HS-27A (cell line): Measurements from ENCODE around the gene YJU2.
"Not testable (repeated sequence)": the region's sequence is repeated elsewhere in the genome, so short reads cannot be mapped to it uniquely, and the experiment has no call there.

Experiments
- DNase-seq: peaks from one replicate; pipeline ENCODE4 v3.0.0-alpha.2; 2012; ENCODE audit warnings: low read depth, missing footprints

The YJU2 gene

DNA sequence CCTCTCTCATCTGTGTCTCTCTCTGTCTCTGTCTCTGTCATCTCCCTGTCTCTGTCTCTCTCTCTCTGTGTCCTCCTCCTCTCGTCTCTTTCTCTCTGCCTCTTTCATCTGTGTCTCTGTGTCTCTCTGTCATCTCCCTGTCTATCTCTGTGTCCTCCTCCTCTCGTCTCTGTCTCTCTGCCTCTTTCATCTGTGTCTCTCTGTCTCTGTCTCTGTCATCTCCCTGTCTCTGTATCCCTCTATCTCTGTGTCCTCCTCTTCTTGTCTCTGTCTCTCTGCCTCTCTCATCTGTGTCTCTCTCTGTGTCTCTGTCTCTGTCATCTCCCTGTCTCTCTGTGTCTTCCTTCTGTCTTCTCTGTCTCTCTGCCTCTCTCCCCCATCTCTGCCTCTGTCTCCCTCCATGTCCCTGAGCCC lies 18.1 kb upstream of the YJU2 start:
- no peak for DNase-seq

DNA sequence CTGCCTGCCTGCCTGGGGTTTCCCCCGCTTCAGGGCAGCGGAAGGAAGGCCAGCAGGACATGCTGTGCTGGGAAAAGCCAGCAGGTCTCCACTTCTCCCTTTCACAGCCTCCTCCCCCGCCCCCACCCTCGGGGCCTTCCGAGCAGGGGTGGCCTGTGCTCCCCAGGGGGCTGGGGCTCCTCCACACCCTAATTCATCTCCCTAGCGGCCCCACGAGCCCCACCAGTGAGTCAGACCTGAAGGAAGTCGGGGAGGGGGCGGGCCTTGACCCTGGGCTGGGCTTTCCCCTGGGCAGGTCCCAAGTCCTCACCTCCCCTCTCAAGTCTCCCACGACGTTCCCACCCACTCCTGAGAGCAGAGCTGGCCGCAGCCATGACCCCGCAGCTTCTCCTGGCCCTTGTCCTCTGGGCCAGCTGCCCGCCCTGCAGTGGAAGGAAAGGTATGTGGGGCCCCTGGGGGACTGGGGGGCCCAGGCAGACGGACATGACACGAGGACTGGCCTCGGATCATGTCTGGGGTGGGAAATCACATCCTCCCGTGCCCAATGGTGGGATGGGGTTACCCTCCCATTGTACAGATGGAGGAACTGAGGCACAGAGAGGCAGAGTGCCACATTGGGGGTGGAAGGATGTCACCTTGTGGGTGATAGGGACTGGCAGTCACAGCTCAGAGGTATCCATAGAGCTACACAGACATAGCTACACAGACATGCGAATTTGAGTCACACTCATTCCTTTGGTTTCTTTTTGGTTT lies 17.5 kb upstream of the YJU2 start, which contains the start of gene EBI3:
Gene EBI3, plus strand, starts transcription at position 345 of the 753 bp plus-strand sequence. Its CDS starts 28 bp downstream, at position 373.
- no peak for DNase-seq

DNA sequence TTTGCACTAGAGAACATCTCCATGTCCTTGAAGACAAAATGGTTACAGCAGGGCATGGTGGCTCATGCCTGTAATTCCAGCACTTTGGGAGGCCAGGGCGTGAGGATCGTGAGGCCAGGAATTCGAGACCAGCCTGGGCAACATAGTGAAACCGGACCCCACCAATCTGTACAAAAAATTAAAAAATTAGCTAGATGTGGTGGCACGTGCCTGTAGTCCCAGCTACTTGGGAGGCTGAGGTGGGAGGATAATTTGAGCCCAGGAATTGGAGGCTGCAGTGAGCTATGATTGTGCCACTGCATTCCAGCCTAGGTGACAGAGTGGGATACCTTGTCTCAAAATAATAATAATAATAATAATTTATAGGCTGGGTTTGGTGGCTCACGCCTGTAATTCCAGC lies 16.6 kb upstream of the YJU2 start:
- not testable (repeated sequence) for DNase-seq

DNA sequence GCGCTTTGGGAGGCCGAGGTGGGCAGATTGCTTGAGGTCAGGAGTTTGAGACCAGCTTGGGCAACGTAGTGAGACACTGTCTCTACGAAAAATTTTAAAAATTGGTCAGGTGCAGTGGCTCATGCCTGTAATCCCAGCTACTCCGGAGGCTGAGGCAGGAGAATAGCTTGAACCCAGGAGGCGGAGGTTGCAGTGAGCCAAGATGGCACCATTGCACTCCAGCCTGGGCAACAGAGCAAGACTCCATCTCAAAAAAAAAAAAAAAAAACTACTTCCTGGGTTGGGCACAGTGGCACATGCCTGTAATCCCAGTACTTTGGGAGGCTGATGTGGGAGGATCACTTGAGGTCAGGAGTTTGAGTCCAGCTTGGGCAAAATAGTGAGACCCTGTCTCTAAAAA lies 15.4 kb upstream of the YJU2 start:
- DNase-seq = not testable (repeated sequence)

DNA sequence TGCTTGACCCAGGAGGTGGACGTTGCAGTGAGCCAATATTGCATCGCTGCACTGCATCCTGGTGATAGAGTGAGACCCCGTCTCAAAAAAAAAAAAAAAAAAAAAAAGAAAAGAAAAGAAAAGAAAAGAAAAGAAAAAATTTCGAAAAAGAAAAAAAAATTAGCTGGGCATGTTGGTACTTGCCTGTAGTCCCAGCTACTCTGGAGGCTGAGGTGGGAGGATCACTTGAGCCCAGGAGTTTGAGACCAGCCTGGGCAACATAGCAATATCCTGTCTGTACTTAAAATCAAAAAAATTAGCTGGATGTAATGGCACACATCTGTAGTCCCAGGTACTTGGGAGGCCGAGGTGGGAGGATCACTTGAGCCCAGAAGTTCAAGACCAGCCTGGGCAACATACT lies 14.7 kb upstream of the YJU2 start:
- not testable (repeated sequence) for DNase-seq

DNA sequence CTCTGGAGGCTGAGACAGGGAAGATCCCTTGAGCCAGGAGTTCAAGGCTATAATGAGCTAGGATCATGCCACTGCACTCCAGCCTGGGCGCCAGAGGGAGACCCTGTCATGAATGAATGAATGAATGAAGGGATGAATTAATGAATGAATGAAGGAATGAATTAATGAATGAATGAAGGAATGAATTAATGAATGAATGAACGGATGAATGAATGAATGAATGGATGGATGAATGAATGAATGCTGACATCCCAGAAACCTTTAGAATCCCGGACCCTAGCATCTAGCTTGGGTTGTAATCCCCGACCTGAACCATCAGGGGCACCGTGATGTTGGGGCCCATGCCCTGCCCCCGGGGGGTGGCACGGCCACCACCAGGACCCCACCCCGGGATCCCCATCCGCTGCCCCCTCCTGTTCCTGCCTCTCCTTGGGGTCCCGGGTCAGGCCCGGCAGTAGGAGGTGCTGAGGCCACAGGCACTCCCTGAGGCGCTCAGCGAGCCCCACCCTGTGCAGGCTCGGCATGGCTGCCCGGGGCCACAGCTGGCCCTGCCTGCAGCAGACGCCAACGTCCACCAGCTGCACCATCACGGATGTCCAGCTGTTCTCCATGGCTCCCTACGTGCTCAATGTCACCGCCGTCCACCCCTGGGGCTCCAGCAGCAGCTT lies 14.1 kb upstream of the YJU2 start:
- no peak for DNase-seq

DNA sequence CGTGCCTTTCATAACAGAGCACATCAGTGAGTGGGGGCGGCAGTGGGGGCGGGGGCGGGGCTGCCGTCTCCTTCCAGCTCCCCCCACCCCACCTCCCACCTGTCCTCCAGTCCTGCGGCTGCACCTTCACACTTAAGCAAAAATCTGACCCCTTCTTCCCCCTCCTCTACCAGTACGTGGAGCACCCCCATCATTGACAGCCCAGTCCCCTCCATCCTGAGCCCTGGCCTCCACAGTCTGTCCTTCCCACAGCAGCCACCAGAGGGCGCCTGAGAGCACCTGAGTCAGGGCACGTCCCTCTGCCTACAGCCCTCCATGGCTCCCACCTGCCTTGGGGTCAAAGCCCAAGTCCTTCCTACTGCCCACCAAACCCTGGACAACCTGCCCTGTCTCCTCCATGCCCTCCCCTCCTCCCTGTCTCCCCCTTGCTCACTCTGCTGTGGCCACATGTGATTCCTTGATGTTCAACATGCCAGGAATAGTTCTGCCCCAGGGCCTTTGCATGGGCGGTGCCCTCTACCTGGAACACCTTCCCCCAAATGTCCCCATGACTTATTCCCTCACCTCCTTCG lies 13.5 kb upstream of the YJU2 start:
- no peak for DNase-seq

DNA sequence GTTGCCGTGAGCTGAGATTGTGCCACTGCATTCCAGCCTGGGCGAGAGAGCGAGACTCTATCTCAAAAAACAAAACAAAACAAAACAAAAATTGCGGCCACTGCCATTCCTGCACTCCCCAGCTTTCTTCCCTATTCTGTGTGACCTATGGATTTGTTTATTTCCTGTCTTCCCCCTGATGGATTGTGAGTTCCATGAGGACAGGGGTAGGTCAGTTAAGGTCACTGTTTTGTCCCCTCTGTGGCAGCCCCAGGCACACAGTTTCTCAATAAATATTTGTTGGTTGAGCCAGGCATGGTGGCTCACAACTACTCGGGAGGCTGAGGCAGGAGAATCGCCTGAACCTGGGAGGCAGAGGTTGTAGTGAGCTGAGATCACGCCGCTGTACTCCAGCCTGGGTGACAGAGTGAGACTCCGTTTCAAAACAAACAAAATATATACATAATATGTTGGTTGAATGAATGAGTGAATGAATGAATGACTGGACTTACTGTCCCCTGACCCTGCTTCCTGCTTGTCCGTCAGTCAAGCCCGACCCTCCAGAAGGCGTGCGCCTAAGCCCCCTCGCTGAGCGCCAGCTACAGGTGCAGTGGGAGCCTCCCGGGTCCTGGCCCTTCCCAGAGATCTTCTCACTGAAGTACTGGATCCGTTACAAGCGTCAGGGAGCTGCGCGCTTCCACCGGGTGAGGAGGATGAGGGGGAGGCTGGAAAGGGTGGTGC lies 12.6 kb upstream of the YJU2 start:
- DNase-seq = no peak

DNA sequence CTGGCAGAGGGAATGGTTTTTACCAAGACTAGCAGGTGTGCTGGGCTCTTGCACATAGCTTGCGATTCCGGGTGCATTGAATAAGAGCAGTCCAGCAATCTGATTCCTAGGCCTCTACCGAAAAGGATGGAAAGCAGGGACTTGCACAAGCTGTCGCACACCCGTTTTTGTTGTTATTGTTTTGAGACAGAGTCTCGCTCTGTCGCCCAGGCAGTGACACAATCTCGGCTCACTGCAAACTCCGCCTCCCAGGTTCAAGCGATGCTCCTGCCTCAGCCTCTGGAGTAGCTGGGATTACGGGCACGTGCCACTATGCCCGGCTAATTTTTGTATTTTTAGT lies 12.0 kb upstream of the YJU2 start:
- no peak for DNase-seq

DNA sequence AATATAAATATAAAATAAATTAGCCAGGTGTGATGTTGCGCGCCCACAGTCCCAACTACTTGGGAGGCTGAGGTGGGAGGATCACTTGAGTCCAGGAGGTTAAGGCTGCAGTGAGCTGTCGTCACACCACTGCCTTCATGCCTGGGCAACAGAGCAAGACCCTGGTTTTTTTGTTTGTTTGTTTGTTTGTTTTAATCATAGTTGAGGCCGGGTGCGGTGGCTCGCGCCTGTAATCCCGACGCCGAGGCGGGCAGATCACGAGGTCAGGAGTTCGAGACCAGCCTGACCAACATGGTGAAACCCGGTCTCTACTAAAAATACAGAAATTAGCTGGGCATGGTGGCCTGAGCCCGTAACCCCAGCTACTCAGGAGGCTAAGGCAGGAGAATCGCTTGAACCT lies 9.4 kb upstream of the YJU2 start:
- DNase-seq = not testable (repeated sequence)

DNA sequence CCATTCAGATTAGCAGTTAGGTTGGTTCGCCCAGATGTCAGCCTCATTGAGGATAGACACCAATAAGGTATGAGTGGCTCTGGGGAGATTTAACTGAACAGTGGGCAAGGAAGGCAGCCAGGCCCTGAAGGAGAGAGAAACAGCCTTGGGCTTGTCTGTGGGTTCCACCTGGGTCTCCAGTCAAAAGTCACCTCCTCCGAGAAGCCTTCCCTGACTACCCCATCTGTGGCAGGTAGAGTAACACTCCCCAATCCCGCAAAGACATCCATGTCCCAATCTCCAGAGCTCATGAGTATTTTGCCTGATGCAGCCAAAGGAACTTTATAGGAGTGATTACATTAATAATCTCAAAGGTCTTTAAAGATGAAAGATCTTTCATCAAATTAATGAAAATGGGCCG lies 8.0 kb upstream of the YJU2 start:
- no peak for DNase-seq

DNA sequence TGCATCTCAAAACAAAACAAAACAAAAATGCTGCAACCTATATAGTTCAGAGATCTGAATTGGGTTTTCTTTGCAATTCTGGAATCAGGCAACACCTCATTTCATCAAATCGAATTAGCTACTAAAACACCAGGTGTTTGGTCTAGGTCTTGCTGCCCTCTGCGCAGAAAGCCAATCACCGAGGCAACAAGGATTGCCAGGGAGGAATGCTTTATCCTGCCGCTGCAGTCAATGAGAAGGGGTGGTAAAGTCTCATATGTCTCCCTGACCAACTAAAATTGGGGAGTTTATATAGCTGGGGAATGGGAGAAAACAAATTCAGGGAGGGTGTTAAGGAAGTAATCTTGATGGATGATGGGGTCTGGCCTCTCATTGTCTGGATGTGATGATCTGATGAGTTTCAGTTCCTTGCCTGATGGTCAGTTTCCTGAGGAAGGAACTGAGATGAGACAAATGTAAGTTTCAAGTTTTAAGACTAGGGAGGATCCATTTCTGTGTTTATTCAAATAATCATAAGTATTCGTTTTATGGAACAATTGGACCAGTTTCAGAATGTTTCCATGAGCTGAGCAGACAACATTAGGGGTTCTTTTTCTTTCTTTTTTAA lies 5.0 kb upstream of the YJU2 start:
- no peak for DNase-seq

DNA sequence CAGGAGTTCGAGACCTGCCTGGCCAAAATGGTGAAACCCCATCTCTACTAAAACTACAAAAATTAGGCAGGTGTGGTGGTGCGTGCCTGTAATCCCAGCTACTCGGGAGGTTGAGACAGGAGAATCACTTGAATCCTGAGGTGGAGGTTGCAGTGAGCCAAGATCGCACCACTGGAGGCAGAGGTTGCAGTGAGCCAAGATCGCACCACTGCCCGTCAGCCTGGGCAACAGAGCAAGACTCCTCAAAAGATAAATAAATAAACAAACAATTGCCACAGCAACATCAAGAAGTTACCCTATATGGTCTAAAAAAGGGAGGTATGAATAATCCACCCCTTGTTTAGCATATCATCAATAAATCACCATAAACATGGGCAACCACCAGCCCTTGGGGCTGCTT lies 942 bp upstream of the YJU2 start:
- not testable (repeated sequence) for DNase-seq

DNA sequence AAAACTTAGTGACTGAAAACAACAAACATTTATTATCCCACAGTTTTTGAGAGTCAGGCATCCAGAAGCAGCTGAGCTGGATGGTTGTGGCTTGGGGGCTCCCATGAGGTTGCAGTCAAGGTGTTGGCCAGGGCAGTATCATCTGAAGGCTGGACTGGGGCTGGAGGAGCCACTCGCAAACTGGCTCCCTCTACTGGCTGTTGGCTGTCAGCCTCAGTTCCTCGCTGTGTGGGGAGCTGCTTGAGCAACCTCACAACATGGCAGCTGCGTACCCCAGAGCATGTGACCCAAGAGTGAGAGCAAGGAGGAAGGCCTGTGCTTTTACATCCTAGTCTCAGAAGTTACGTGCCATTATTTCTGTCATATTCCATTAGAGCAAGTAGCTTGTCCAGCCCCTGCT lies 9.7 kb downstream of the YJU2 start:
- no peak for DNase-seq

DNA sequence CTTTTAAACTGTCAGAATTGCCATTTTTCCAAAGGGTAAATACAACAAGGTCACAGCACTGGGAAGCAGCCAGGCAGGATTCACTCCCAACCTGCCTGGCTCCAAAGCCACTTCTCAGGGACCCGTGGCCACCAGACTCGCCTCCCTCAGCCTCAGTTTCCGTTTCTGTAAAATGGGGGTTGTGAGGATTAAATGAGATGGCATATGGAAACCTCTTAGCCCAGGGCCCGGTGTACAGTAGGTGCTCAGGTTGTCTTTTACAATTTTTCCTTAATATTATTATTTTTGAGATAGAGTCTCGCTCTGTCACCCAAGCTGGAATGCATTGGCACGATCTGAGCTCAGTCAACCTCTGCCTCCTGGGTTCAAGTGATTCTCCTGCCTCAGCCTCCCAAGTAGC lies 10.1 kb downstream of the YJU2 start:
- no peak for DNase-seq

DNA sequence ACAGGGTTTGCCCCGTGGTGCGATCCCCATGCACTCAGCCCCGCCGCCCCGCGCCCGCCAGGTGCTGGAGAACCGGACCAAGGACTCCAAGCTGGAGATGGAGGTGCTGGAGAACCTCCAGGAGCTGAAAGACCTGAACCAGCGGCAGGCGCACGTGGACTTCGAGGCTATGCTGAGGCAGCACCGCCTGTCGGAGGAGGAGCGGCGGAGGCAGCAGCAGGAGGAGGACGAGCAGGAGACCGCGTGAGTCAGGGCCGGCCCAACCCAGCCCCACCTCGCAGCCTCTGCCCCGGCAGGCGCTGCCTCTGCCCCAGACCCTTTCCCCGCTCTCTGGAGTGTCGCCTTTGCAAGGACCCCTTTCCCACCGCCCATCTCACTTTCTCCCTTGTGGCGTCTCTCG lies 11.3 kb downstream of the YJU2 start:
- DNase-seq = no peak

DNA sequence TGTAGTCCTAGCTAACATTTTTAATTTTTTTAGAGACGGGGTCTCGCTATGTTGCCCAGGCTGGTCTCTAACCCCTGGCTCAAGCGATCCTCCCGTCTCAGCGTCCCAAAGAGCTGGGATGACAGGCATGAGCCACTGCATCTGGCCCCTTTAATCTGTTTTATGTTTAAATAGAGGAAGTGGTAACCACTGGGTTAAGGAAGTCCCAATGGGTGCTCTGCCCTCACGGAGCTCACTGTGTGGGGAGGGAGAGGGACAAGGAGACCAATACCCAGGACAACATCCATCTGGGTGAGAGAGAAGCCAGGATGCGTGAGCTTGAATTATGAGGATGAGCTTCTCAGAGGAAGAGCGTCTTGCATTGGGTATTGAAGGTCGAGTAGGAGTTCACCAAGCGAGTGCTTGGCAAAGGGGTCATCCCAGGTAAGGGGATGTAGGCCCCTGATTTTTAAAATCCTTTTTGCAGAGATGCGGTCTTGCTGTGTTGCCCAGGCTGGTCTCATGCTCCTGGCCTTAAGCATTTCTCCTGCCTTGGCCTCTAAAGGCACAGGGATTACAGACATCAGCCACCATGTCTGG lies 13.8 kb downstream of the YJU2 start:
- DNase-seq = no peak

DNA sequence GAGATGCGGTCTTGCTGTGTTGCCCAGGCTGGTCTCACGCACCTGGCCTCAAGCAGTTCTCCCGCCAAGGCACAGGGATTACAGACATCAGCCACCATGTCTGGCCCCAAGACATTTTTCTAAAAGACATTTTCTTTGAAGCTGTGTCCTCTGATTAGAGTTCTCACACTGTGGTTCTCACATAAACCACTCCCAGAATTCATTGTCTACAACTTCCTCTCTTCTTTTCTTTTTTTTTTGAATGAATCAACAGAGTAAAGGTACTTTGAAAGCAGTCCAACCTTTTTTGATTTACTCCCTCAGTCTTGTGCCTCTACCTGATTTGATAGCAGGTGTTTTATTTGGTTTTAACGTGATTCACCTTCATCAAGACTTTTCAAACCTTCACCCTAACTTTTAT lies 17.9 kb downstream of the YJU2 start:
- DNase-seq = no peak

DNA sequence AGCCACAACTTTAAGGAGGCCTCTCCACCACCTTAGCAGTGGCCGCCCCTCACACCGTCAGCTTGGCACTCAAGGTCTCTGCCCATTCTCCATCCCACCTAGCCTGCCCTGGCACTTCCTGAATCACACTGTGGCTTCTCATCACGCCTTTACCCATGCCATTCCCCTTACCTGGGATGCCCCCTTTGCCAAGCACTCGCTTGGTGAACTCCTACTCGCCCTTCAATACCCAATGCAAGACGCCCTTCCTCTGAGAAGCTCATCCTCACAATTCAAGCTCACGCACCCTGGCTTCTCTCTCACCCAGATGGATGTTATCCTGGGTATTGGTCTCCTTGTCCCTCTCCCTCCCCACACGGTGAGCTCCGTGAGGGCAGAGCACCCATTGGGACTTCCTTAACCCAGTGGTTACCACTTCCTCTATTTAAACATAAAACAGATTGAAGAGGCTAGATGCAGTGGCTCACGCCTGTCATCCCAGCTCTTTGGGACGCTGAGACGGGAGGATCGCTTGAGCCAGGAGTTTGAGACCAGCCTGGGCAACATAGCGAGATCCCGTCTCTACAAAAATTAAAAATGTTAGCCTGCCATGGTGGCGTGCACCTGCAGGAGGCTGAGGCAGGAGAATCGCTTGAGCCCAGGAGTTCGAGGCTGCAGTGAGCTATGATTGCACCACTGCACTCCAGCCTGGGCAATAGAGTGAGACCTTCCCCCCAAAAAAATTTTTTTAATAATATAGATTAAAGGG lies 19.5 kb downstream of the YJU2 start:
- DNase-seq = no peak

DNA sequence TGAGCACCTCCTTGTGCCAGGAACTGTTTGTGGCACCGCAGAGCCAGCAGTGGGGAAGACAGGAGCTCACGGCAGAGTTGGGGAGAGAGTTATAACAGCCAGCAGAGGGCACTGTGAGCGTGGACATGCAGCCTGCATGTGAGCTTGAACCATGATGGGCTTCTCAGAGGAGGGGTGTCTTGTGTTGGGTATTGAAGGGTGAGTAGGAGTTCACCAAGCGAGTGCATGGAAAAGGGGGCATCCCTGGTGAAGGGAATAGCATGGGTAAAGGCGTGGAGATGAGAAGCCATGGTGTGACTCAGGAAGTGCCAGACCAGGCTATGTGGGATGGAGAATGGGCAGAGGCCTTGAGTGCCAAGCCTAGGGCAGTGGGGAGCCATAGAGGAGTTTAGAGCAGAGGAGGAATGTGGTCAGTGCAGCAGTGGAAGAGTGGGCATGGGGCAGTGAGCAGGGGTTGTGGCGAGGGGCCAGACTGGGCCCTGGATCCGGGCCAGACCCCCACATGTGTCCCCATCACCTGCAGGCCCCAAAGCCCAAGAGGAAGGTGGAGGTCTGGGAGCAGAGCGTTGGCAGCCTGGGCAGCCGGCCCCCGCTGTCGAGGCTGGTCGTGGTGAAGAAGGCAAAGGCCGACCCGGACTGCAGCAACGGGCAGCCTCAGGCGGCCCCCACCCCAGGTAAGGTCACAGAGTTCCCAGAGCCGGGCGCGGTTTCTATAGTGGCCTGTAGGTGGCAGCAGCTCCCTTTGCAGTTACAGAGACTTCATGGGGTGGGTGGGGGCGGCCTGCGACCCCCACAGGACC lies 20.4 kb downstream of the YJU2 start:
- peak; percentile 26 for DNase-seq
